Prostate gland (tissue), 2 donors: ENCODE results near the gene CNTN5.

Experiments used
- POLR2A ChIP-seq: fragments of 450-650 bp; IDR thresholded peaks from one replicate; pipeline ENCODE4 v1.6.1; 2016; ENCODE audit warnings: antibody characterized with exemption, mild to moderate bottlenecking
- POLR2AphosphoS5 ChIP-seq: sonication (generic); formaldehyde crosslinking; IDR thresholded peaks from one replicate; pipeline ENCODE4 v1.6.1; 2017; ENCODE audit warnings: antibody characterized with exemption
- TF ChIP-seq, protein P1 (sequence below), 4 experiments: fragments of 200-600 bp in 2 of 4; fragments of 450-650 bp in 2 of 4; sonication (generic) in 2 of 4; IDR thresholded peaks; 1 replicate in 3 of 4; 2 replicates in 1 of 4; pipeline ENCODE4 v1.5.1; 2016 to 2019; ENCODE audit warnings: antibody characterized with exemption in 4 of 4, mild to moderate bottlenecking in 2 of 4, moderate library complexity in 2 of 4

DNA sequence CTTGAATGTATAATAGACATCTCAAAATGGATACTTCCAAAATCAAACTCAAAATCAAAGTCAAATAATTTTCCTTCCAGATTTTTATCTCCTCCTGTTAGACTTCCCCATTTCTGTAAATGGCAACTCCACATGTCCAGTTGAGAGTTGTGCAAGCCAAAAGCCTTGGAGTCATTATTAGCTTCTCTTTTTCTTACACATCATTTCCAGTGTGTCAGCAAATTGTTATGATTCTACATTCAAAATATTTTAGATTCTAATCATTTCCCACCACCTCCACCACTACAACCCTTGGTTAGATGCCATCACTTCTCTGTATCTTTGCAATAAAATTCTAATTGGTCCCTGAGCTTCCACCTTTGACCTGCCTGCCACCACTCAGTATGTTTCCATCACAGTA, 155.7 kb downstream of the CNTN5 start:
- TF ChIP-seq, protein P1, sequence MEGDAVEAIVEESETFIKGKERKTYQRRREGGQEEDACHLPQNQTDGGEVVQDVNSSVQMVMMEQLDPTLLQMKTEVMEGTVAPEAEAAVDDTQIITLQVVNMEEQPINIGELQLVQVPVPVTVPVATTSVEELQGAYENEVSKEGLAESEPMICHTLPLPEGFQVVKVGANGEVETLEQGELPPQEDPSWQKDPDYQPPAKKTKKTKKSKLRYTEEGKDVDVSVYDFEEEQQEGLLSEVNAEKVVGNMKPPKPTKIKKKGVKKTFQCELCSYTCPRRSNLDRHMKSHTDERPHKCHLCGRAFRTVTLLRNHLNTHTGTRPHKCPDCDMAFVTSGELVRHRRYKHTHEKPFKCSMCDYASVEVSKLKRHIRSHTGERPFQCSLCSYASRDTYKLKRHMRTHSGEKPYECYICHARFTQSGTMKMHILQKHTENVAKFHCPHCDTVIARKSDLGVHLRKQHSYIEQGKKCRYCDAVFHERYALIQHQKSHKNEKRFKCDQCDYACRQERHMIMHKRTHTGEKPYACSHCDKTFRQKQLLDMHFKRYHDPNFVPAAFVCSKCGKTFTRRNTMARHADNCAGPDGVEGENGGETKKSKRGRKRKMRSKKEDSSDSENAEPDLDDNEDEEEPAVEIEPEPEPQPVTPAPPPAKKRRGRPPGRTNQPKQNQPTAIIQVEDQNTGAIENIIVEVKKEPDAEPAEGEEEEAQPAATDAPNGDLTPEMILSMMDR (IDR thresholded peaks at IDR 0.05), result no peak
- TF ChIP-seq POLR2AphosphoS5 (no peak), POLR2A (no peak)
